Measurements from ENCODE around the gene EPHX1. TPM values are rescaled to one million over a fixed set of nuclear protein-coding genes. Genes with fewer than 3 reads are reported as not detected.

Gene EPHX1
- total RNA-seq, 1 donor from 2014 or later: 1.2 TPM

DNA sequence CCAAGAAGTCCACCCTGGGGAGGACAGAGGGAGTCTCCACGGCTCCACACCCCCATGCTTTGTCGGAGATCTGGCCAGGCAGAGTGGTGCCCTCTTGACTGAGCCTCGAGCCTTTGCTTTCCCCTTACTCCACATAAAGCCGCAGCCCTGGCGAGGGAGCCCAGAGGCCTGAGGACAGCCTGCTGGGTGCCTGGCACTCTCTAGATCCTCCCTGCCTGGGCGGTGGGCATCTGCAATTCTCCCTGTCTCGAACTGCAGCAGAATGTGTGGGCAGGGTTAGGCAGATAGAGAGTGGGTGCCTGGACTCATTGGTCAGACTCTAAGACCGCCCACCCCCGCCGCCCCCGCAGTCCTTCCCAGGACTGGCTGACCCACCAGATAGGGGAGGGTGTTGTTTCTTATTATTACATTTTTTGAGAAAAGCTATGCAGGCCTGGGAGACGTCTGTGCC lies 13.9 kb downstream of the EPHX1 start:
- no peak for DNase-seq
- TF ChIP-seq, protein P1, sequence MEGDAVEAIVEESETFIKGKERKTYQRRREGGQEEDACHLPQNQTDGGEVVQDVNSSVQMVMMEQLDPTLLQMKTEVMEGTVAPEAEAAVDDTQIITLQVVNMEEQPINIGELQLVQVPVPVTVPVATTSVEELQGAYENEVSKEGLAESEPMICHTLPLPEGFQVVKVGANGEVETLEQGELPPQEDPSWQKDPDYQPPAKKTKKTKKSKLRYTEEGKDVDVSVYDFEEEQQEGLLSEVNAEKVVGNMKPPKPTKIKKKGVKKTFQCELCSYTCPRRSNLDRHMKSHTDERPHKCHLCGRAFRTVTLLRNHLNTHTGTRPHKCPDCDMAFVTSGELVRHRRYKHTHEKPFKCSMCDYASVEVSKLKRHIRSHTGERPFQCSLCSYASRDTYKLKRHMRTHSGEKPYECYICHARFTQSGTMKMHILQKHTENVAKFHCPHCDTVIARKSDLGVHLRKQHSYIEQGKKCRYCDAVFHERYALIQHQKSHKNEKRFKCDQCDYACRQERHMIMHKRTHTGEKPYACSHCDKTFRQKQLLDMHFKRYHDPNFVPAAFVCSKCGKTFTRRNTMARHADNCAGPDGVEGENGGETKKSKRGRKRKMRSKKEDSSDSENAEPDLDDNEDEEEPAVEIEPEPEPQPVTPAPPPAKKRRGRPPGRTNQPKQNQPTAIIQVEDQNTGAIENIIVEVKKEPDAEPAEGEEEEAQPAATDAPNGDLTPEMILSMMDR (IDR thresholded peaks at IDR 0.05): no peak
- ChIA-PET POLR2A (no interaction called here), CTCF (no interaction called here)
- no peaks in the 10 kb centered on the region for H3K27me3 Mint-ChIP-seq
- no peak for ATAC-seq (ENCODE audit: low read depth)
- H3K36me3 Mint-ChIP-seq (ENCODE audit: low read depth): no peaks in the 10 kb centered on the region
- H3K4me3 Mint-ChIP-seq: no peak overlapping the region
- no peaks in the 10 kb centered on the region for H3K4me1 Mint-ChIP-seq
- H3K9me3 Mint-ChIP-seq: no peaks in the 10 kb centered on the region
- no peak overlapping the region for H3K27ac Mint-ChIP-seq
- intact Hi-C loops (cut with micrococcal nuclease): no loop called here

DNA sequence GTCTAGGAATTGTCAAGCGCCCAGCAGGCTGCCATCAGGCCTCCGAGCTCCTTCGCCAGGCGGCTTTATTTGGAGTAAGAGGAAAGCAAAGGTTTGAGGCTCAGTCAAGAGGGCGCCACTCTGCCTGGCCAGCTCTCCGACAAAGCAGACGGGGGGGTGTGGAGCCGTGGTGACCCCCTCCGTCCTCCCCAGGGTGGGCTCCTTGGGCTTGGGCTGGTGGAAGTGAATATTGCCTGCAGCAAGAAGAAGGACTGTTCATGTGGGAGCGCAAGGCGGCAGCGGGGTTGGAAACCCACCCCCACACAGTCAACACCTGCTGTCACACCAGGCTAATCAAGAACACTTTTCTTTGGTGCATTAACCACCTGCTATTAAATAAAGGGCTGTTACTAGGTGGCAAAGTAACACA lies 14.6 kb downstream of the EPHX1 start:
- no peak for DNase-seq
- TF ChIP-seq, protein P1 (IDR thresholded peaks at IDR 0.05): no peak
- intact Hi-C loops (cut with micrococcal nuclease): no loop called here
- Mint-ChIP-seq H3K36me3 (ENCODE audit: low read depth) (no peaks in the 10 kb centered on the region), H3K4me1 (no peaks in the 10 kb centered on the region), H3K9me3 (no peaks in the 10 kb centered on the region), H3K27ac (no peak overlapping the region), H3K27me3 (no peaks in the 10 kb centered on the region), H3K4me3 (no peak overlapping the region)
- no peak for ATAC-seq (ENCODE audit: low read depth)
- ChIA-PET POLR2A (no interaction called here), CTCF (no interaction called here)

DNA sequence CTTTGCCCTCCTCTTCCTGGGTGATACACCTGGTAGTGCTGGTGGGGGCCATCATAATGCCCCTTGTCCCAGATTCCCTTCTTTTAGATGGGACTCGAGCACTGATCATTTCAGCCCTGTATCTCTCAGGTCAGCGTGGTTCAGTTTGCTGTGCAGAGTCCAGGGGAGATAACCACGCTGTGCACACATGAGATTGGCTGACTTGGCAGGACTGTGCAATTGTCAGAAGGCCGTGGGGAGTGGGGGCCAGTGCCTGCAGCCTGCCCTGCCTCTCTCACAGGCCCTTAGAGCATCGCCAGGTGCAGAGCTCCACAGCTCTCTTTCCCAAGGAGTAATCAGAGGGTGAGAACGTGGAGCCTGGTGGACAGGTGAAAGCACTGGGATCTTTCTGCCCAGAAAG lies 15.2 kb downstream of the EPHX1 start:
- H3K4me1 Mint-ChIP-seq: no peaks in the 10 kb centered on the region
- ChIA-PET POLR2A (no interaction called here), CTCF (no interaction called here)
- TF ChIP-seq, protein P1 (IDR thresholded peaks at IDR 0.05): no peak
- no peak overlapping the region for H3K4me3 Mint-ChIP-seq
- DNase-seq: no peak
- intact Hi-C loops (cut with micrococcal nuclease): no loop called here
- ATAC-seq (ENCODE audit: low read depth): no peak
- no peak overlapping the region for H3K27ac Mint-ChIP-seq
- no peaks in the 10 kb centered on the region for H3K36me3 Mint-ChIP-seq (ENCODE audit: low read depth)
- no peaks in the 10 kb centered on the region for H3K27me3 Mint-ChIP-seq
- no peaks in the 10 kb centered on the region for H3K9me3 Mint-ChIP-seq

DNA sequence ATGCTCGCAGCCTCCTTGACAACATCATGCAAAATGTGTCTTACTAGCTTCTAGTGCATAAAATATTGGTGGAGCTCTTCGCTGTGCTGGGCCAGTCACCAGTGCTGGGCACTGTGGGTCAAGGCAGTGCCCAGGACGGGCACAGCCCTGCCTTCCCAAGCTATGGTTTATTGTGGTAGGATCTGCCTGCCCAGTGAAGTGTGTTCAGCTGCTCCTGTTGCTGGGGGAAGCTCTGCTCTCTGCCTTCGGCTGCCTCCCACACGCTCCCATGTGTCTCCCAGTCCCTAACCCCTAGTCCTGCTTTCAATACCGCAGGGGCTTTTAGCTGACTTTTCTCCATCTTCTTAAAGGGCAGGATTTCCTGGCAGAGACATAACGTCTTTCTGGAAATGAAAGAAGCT lies 15.7 kb downstream of the EPHX1 start:
- no peak for DNase-seq
- ATAC-seq (ENCODE audit: low read depth): no peak
- intact Hi-C loops (cut with micrococcal nuclease): no loop called here
- no peak overlapping the region for H3K27ac Mint-ChIP-seq
- TF ChIP-seq, protein P1 (IDR thresholded peaks at IDR 0.05): no peak
- H3K9me3 Mint-ChIP-seq: no peaks in the 10 kb centered on the region
- no peaks in the 10 kb centered on the region for H3K27me3 Mint-ChIP-seq
- CTCF ChIA-PET: no interaction called here
- H3K4me1 Mint-ChIP-seq: no peaks in the 10 kb centered on the region
- H3K4me3 Mint-ChIP-seq: no peak overlapping the region
- POLR2A ChIA-PET: no interaction called here
- H3K36me3 Mint-ChIP-seq (ENCODE audit: low read depth): no peaks in the 10 kb centered on the region

DNA sequence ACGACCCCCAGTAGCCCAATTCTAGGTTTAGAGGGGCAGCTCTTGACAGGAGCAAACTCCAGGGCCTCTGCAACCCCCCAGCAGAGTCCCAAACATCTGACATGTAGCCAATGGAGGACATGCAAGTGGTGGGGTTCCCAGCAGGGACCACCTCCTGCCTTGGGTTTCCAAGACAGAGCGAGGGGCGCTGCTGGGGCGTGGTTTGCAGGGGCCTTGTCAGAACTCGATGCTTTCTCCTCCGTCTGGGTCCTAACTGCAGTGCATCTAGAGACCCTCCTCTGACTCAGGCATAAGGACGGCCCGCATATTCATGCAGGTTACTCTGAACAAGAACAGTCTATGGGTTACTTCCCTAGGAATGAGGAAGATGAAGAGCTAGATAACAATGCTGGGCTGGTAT lies 17.2 kb downstream of the EPHX1 start:
- Mint-ChIP-seq H3K9me3 (no peaks in the 10 kb centered on the region), H3K27me3 (no peaks in the 10 kb centered on the region), H3K4me1 (no peaks in the 10 kb centered on the region), H3K27ac (no peak overlapping the region), H3K4me3 (no peak overlapping the region), H3K36me3 (ENCODE audit: low read depth) (no peaks in the 10 kb centered on the region)
- POLR2A ChIA-PET: no interaction called here
- TF ChIP-seq, protein P1 (IDR thresholded peaks at IDR 0.05): no peak
- ATAC-seq (ENCODE audit: low read depth): no peak
- DNase-seq: no peak
- intact Hi-C loops (cut with micrococcal nuclease): no loop called here
- CTCF ChIA-PET: no interaction called here

All from activated B cell treated with CpG ODN at 0.5 μM for 24 hours (primary cell).